Effector memory CD4-positive, alpha-beta T cell (primary cell): ENCODE results near the gene MYBPH.

Experiments
- DNase-seq, 3 donors: peaks; one replicate each; pipeline ENCODE4 v3.0.0-alpha.2; 2020
- H3K27ac ChIP-seq: 2 replicates; pipeline ENCODE4 v1.7.0; 2013; ENCODE audit warnings: mild to moderate bottlenecking, low read length, moderate library complexity; ENCODE audit not compliant: insufficient read depth, poor library complexity, severe bottlenecking
- H3K27me3 ChIP-seq: replicated peaks from 2 replicates; pipeline ENCODE4 v1.7.0; 2013; ENCODE audit warnings: mild to moderate bottlenecking, low read length; ENCODE audit not compliant: insufficient read depth, control insufficient read depth, poor library complexity, severe bottlenecking
- H3K36me3 ChIP-seq: 2 replicates; pipeline ENCODE4 v1.7.0; 2013; ENCODE audit warnings: mild to moderate bottlenecking, low read length, moderate library complexity; ENCODE audit not compliant: control insufficient read depth, insufficient read depth
- H3K4me1 ChIP-seq: 2 replicates; pipeline ENCODE4 v1.7.0; 2013; ENCODE audit warnings: low read length, mild to moderate bottlenecking; ENCODE audit not compliant: control insufficient read depth, insufficient read depth, poor library complexity, severe bottlenecking
- H3K4me3 ChIP-seq: 2 replicates; pipeline ENCODE4 v1.7.0; 2013; ENCODE audit warnings: low read length, low read depth, mild to moderate bottlenecking; ENCODE audit not compliant: insufficient read depth, poor library complexity, severe bottlenecking
- H3K9me3 ChIP-seq: 2 replicates; pipeline ENCODE4 v1.7.0; 2013; ENCODE audit warnings: mild to moderate bottlenecking, low read length, moderate library complexity; ENCODE audit not compliant: control insufficient read depth

Gene MYBPH

GRCh38 chr1:203168256-203168786, 7.3 kb downstream of the MYBPH start:
- Histone ChIP-seq H3K9me3 (no peaks in the 10 kb centered on the region), H3K4me1 (no peaks in the 10 kb centered on the region), H3K36me3 (no peaks in the 10 kb centered on the region), H3K27me3 (no peaks in the 10 kb centered on the region), H3K4me3 (no peak overlapping the region), H3K27ac (no peak overlapping the region)
- no peak for DNase-seq

DNA sequence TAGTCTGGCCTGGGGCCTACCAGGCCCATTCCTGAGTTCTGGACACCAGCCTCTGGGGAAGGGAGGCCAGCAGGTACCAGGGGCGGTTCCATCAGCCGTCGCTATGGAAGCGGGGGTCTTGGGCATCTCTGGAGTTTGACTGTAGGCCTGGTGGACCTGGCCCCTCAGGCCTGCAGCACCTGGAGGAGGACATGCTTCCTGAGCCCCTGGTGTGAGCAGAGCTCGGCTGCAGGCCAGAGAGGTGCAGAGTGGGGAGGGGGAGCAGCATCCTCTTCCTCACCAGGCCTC, 7.8 kb downstream of the MYBPH start:
- no peak for DNase-seq
- Histone ChIP-seq H3K27ac (no peak overlapping the region), H3K4me1 (no peaks in the 10 kb centered on the region), H3K36me3 (no peaks in the 10 kb centered on the region), H3K4me3 (no peak overlapping the region), H3K9me3 (no peaks in the 10 kb centered on the region), H3K27me3 (no peaks in the 10 kb centered on the region)

- no peak overlapping the region for H3K4me3 ChIP-seq
- no peak overlapping the region for H3K27ac ChIP-seq
- no peak for DNase-seq
- no peaks in the 10 kb centered on the region for H3K9me3 ChIP-seq
- H3K36me3 ChIP-seq = no peaks in the 10 kb centered on the region
- H3K4me1 ChIP-seq = no peaks in the 10 kb centered on the region
- H3K27me3 ChIP-seq = no peaks in the 10 kb centered on the region
Measured at GRCh38 chr1:203167026-203167912, 8.4 kb downstream of the MYBPH start.

- Histone ChIP-seq H3K27ac (no peak overlapping the region), H3K9me3 (no peaks in the 10 kb centered on the region), H3K4me3 (no peak overlapping the region), H3K36me3 (no peaks in the 10 kb centered on the region), H3K27me3 (no peaks in the 10 kb centered on the region), H3K4me1 (no peaks in the 10 kb centered on the region)
- no peak for DNase-seq
Measured at GRCh38 chr1:203166192-203166940, 9.3 kb downstream of the MYBPH start.

GRCh38 chr1:203165800-203166161, 9.8 kb downstream of the MYBPH start:
- no peak overlapping the region for H3K27ac ChIP-seq
- no peaks in the 10 kb centered on the region for H3K4me1 ChIP-seq
- H3K4me3 ChIP-seq = no peak overlapping the region
- no peaks in the 10 kb centered on the region for H3K9me3 ChIP-seq
- DNase-seq = no peak
- no peaks in the 10 kb centered on the region for H3K27me3 ChIP-seq
- H3K36me3 ChIP-seq = no peaks in the 10 kb centered on the region

DNA sequence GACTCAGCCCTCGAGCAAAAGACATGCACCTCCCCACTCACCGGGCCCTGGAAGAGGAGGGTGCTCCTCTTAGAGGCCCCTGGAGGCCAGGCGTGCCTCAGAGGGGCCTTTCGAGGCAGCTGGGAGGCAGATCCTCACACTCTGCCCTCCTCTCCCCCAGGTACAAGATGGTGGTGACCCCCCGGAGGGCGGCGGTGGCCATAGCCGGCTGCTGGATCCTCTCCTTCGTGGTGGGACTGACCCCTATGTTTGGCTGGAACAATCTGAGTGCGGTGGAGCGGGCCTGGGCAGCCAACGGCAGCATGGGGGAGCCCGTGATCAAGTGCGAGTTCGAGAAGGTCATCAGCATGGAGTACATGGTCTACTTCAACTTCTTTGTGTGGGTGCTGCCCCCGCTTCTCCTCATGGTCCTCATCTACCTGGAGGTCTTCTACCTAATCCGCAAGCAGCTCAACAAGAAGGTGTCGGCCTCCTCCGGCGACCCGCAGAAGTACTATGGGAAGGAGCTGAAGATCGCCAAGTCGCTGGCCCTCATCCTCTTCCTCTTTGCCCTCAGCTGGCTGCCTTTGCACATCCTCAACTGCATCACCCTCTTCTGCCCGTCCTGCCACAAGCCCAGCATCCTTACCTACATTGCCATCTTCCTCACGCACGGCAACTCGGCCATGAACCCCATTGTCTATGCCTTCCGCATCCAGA, 10.4 kb downstream of the MYBPH start:
- no peaks in the 10 kb centered on the region for H3K9me3 ChIP-seq
- no peaks in the 10 kb centered on the region for H3K27me3 ChIP-seq
- H3K4me3 ChIP-seq = no peak overlapping the region
- no peaks in the 10 kb centered on the region for H3K36me3 ChIP-seq
- no peak for DNase-seq
- no peak overlapping the region for H3K27ac ChIP-seq
- H3K4me1 ChIP-seq = no peaks in the 10 kb centered on the region

DNA sequence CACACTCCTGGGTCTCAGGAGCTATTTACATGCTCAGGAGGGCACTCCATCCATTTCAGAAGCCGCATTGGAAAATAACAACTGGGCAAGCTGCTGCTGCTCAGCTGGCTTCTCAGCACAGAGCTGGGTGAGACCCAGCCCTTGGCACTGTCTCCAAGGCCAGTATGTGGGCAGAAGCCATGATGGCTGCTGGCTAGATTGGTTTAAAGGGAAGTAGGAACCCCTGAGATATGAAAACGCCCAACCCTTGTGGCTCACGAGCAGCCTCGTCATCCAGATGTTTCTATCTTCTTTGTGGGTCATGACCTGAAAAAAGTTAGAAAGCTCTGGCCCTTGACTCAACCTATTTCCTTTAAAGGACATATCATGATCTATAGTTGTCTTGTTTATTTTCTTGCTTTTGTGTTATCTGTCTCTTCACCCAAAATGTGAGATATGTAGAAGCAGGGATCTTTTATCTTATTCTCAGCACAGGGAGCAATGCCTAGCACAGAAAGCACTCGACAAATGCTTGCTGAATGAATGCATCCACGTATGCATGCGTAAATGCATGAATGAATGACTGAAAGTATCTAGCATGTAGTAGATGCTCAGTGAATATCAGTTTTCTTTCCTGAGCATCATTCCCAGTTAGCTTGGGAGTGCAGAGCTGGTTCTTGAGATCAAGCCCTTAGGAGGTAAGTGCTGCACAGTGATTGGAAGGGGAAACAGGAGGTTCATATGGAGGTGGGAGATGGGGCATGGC, 11.6 kb downstream of the MYBPH start:
- Histone ChIP-seq H3K4me1 (no peaks in the 10 kb centered on the region), H3K27ac (no peak overlapping the region), H3K9me3 (no peaks in the 10 kb centered on the region), H3K36me3 (no peaks in the 10 kb centered on the region), H3K4me3 (no peak overlapping the region), H3K27me3 (no peaks in the 10 kb centered on the region)
- no peak for DNase-seq

DNA sequence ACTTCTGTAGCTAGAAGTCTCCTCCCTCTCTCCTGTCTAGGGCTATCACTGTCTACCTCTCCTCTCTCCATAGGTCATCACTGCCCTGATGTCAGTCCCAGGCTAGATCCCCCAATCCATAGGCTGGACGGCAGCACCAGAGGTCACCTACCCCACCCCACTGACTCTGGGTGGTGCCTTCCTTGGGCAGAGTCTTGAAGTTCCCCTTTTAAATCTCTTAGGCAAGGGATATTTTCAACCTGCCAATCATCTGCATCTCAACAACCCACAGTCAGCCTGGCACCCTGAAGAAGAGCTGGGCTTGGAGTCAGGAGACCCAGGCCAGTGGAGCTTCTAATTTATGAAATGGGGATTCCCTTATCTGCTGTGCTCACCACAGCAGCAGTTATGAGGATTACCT, 13.2 kb downstream of the MYBPH start:
- H3K27me3 ChIP-seq = no peaks in the 10 kb centered on the region
- H3K27ac ChIP-seq = no peak overlapping the region
- H3K4me3 ChIP-seq = no peak overlapping the region
- no peaks in the 10 kb centered on the region for H3K36me3 ChIP-seq
- no peak for DNase-seq
- H3K9me3 ChIP-seq = no peaks in the 10 kb centered on the region
- H3K4me1 ChIP-seq = no peaks in the 10 kb centered on the region

DNA sequence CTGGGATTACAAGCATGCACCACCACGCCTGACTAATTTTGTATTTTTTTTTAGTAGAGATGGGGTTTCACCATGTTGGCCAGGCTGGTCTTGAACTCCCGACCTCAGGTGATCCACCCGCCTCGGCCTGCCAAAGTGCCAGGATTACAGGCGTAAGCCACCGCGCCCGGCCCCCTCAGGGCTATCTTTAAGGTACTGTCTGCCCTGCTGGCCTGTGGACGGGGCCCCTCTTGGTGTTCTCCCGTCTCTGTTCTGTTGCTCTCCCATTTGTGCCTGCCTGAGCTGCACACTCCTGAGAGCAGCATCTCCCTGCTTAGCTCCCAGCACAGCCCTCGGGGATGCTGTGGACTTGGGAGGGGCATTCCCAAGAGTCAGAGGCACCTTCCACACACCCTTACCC, 13.9 kb downstream of the MYBPH start:
- Histone ChIP-seq H3K27me3 (no peaks in the 10 kb centered on the region), H3K36me3 (no peaks in the 10 kb centered on the region)

More for the DNA sequence above, 13.9 kb downstream of the MYBPH start:
- DNase-seq = no peak
- Histone ChIP-seq H3K27ac (no peak overlapping the region), H3K4me1 (no peaks in the 10 kb centered on the region), H3K9me3 (no peaks in the 10 kb centered on the region), H3K4me3 (no peak overlapping the region)
